Erythroblast (primary cell): ENCODE results near the gene IDE.
"Not testable (repeated sequence)": the region's sequence is repeated elsewhere in the genome, so short reads cannot be mapped to it uniquely, and the experiment has no call there.

Experiments
- DNase-seq, 2 experiments: peaks; one replicate each; lab custom pipeline; 2025; lab: John Stamatoyannopoulos, UW
- GATA1 ChIP-seq: IDR thresholded peaks from 2 replicates; pipeline ENCODE4 v1.6.1; 2011; ENCODE audit warnings: low read depth, mild to moderate bottlenecking, control low read depth, low read length, moderate library complexity
- POLR2A ChIP-seq: IDR thresholded peaks from 2 replicates; pipeline ENCODE4 v1.6.1; 2011; ENCODE audit warnings: mild to moderate bottlenecking, low read length

The IDE gene

DNA sequence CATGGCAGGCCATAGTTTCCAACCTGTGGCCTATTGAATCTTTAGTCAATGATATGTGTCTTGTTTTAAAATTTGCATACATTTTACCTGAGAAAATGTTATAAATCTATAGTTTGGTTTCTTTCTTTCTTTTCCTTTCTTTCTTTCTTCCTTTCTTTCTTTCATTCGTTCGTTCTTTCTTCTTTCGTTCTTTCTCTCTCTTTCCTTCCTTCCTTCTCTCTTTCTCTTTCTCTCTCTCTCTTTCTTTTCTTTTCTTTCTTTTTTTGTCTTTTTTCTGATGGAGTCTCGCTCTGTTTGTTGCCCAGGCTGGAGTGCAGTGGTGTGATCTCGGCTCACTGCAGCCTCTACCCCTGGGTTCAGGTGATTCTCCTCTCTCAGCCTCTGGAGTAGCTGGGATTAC is 133.3 kb downstream of the IDE start:
- no peak for DNase-seq
- TF ChIP-seq POLR2A (no peak), GATA1 (no peak)

DNA sequence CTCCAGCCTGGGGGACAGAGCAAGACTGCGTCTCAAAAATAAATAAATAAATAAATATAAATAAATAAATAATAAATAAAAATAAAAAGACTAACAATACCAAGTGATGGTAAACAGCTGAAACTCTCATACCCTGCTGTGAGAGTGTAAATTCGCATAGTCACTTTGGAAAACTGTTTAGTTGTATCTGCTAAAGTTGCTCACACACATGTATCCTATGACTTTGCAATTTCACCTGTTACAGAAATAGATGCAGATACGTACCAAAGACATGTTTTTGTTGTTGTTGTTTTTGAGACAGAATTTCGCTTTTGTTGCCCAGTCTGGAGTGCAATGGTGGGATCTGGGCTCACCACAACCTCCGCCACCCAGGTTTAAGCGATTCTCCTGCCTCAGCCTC is 135.7 kb downstream of the IDE start:
- TF ChIP-seq POLR2A (no peak), GATA1 (no peak)
- peak in 1 of 2 experiments; percentile 24 for DNase-seq

DNA sequence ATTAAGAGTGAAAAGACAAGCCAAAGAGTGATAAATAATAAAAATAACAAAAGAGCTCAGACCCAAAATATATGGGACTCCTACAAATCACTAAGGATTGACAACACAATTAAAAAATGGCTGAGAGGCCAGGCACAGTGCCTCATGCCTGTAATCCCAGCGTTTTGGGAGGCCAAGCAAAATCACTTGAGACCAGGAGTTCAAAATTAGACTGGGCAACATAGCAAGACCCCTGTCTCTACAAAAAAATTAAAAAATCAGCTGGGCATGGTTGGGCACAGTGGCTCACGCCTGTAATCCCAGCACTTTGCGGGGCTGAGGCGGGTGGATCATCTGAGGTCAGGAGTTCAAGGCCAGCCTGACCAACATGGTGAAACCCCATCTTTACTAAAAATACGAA is 137.3 kb downstream of the IDE start:
- no peak for DNase-seq
- no peak for TF ChIP-seq GATA1
- TF ChIP-seq POLR2A = no peak

DNA sequence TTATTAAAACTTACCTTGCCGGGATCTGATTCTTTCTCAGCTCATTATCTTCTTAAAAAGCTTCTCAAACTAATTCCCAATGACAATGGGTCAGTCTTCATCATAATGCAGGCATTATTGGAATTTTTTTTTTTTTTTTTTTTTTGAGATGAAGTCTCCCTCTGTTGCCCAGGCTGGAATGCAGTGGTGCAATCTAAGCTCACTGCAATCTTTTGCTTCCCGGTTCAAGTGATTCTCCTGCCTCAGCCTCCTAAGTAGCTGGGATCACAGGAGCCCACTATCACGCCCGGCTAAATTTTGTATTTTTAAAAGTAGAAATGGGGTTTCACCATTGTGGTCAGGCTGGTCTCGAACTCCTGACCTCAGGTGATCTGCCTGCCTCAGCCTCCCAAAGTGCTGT is 137.8 kb downstream of the IDE start:
- DNase-seq = not testable (repeated sequence)

DNA sequence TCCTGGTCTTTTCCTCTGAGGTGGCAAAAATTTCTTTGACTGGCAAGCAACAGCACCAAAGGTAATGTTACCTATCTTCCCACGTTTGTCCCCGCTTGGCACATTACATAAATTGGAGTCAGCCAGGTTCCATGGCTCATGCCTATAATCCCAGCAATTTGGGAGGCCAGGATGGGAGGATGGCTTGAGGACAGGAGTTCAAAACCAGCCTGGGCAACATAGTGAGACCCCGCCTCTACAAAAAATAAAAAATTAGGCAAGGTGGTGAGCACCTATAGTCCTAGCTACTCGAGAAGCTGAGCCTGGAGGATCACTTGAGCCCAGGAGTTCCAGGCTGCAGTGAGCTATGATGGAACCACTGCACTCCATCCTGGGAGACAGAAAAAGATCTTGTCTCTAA is 139.5 kb downstream of the IDE start:
- DNase-seq = no peak
- TF ChIP-seq GATA1 (no peak), POLR2A (no peak)

DNA sequence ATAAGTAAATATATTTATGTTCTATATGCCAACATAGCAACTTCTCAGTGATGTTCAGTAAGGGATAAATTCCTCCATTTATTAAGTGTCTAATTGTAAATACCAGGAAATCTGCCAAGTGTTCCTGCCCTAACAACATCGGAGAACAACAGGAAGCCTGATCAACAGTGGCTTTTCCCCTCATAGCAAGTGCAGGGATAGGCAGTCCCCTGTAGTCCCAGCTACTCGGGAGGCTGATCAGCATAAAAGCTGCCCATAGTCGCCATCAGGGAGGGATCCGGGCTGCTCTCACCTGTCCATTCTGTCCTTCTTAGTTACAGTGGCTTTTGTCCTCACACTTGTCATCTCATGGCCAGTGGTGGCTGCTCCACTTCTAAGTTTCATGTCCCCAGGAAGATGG is 141.3 kb downstream of the IDE start:
- DNase-seq = no peak

DNA sequence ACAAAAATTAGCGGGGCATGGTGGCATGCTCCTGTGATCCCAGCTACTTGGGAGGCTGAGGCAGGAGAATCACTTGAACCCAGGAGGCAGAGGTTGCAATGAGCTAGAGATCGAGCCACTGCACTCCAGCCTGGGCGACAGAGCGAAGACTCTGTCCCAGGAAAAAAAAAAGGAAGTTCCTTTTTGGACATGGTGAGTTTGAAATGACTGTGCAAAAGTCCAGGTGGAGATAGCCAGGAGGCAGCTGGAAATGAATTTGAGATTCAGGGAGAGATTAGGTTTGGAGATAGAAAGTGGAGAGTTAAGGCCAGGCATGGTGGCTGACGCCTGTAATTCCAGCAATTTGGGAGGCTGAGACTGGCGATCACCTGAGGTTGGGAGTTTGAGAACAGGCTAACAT is 143.8 kb downstream of the IDE start:
- TF ChIP-seq GATA1 = no peak
- TF ChIP-seq POLR2A = no peak
- no peak for DNase-seq

More for the DNA sequence above, 141.3 kb downstream of the IDE start:
- TF ChIP-seq GATA1 (no peak), POLR2A (no peak)

DNA sequence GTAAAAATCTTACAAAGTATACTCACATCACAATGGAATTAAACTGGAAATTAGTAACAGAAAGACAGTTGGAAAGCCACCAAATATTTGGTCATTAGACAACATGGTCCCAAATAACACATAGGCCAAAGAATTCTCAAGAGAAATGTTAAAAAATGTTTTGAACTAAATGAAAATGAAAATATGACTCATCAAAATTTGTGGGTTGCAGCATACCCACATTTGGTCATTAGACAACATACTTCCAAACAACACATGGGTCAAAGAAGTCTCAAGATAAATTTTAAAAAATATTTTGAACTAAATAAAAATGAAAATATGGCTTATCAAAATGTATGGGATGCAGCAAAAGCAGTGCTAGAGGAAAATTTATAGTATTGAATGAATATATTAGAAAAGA is 152.3 kb downstream of the IDE start:
- DNase-seq = no peak
- TF ChIP-seq POLR2A = no peak
- no peak for TF ChIP-seq GATA1

DNA sequence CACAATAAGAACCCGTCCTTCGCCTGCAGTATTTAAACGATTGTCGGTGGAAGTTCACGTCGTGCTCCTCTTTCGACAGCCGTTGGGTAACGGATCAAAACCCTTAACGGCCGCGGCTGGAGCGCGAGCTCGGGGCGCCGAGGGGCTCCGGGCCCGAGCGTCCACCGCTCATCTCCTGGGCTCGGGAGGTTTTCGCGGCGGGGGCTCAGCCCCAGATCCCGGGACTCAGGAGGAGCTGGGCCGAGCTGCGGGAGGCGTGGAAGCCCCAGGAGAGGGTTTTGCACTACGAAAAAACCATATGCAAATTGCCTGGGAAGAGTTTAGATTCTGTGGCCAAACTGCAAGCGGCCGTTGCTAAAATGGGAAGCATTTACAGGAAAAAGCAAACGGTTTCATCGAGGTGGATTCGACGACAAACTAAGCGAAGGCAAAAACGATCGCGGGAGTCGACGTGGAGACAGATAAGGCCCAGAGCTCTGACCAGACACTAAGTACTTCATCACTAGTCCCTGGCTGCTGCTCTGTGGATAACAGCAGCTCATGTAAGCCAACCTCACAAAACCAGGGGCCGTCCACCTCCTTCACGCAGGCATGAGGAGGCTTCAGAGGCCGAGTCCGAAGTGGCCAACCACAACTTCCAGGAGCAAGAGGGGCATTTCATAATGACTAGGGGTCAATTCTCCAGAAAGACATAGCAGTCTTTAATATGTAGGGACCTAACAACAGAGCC is 153.2 kb downstream of the IDE start:
- TF ChIP-seq GATA1 = no peak
- TF ChIP-seq POLR2A = no peak
- DNase-seq = peak; percentile 23 to 28

DNA sequence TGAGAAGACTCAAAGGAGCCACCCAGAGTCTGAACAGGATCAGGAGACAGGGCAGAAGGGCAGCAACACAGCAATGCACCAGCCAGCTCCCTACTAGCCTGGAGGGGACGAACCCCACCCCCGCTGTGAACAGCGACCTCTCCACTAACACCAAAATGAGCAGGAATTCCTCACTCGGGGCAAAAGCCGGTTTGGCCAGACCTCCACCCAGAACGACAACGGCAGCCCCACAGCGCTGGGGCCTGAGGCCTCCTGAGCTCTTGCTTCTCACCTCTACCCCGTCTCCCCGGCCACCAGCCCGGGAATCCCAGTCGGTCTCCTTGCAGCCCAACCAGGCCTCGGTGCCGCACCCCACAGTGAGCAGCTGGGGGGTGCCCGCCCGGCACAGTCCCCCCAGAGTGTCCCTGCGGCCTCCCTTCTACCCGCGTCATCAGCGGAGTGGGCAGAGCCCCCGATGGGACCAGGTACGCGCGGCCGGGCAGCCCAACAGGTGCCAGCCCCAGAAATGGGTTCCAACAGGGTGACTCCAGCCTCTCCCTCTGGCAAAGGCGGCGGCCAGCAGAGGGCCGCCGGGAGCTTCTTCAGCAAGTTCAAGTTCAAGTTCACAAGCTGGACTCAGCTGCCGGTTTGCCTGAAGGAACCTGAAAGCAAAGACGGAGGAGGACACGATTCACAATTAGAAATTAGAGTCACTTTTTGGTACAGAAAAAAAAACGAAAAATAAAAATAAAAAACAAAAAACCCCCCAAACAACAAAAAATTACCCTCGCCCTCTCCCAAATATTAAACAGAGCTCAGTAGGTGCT is 153.9 kb downstream of the IDE start:
- no peak for TF ChIP-seq GATA1
- TF ChIP-seq POLR2A = no peak
- peak; percentile 56 to 61 for DNase-seq

DNA sequence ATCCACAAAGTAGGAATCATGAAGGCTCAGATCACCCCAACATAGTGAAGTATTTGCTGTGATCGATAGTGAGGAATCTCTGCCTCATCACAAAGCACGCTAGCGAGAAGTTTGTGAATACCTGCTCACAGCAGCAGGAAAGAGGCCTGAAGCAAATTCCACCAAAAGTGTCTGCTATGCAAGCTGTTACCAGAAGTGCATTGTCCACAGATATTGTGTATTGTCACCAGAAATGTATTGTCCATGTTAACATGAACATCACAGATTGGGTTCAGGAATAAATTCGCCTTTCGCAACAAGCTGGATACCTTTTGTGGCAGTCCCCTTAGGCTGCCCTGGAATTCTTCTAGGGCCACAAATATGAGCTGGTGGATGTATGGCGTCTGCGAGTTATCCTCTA is 155.0 kb downstream of the IDE start:
- DNase-seq = no peak
- TF ChIP-seq GATA1 = no peak
- TF ChIP-seq POLR2A = no peak

DNA sequence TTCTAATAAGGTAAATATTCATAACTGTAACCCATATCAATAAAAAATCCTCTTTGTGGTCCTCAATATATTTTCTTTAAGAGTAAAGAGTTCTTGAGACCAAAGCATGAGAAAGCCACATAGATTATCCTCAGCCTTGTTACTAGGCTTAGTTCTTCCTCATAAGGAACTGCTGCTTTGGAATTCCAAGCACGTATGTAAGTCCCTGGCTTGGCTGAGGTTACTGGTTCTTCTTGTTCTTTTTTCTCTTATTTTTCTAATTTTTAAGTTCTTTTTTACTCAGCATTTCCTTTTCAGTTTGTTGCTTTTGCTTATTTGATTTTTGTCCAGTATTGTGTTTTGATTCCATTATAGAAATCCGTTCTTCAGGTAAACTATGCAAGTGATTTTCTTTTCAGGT is 155.7 kb downstream of the IDE start:
- TF ChIP-seq POLR2A (no peak), GATA1 (no peak)
- DNase-seq = no peak

DNA sequence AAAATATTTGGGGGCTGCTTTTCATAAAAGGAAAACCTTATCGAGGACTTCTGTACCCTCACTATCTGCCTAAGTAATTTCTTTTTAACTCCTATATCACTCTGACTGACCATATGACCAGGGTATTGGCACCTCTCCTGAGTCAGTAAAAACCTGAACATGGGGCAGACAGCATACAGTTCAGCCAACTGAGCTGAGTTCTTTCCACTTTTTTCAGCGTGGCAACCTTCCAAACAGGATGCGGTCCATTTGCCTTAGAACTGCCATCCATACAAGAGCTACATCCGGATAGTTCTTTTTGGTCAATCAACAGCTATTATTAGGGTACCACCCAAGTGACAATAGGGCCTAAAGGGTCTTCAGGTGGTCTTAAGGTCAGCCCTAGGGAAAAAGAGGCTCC is 160.4 kb downstream of the IDE start:
- DNase-seq = no peak
- no peak for TF ChIP-seq GATA1
- no peak for TF ChIP-seq POLR2A

DNA sequence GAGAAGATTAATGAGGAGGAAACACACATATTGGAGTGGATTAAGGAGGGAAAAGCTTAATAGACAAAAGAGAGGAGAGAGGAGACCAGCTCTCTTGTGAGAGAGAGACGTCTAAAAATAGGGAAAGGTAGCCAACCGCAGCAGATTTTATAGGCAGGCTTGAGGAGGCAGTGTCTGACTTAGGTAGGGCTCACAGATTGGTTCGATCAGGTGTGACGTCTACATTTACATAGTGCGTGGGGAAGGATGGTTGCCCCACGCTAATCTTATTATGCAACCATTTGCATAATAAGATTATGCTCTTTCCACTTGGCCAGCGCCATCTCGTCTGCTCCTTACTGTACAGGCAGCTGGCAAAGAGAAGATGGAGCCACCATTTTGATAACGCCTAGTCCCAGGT is 160.9 kb downstream of the IDE start:
- TF ChIP-seq POLR2A (no peak), GATA1 (no peak)
- DNase-seq = no peak

DNA sequence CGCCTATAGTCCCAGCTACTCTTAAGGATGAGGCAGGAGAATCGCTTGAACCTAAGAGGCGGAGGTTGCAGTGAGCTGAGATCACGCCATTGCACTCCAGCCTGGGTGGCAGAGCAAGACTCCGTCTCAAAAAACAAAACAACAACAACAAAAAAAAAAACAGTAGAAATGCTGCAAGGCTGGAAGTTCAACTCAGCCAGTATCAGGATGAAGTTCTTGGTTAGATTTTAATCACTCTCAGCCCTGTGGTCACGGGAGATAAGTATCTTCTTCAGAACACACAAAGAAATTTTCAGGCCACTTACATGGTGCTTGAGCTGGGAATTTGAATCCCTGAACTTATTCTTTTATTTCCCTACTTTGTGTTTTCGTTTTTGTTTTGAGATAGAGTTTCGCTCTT is 162.5 kb downstream of the IDE start:
- no peak for DNase-seq
- TF ChIP-seq GATA1 (no peak), POLR2A (no peak)
